SK-N-MC (cell line): Measurements from ENCODE around the gene QPCT.

Experiments used
- EZH2 ChIP-seq: fragments of 200-600 bp; sonication (generic); IDR thresholded peaks from one replicate; pipeline ENCODE4 v1.6.1; 2017; ENCODE audit warnings: antibody characterized with exemption
- FOXP2 ChIP-seq: optimal IDR thresholded peaks from 2 replicates; pipeline ENCODE3; 2011; ENCODE audit warnings: mild to moderate bottlenecking, moderate library complexity; ENCODE audit not compliant: insufficient read depth; ENCODE audit errors: extremely low read length, control extremely low read depth
- POLR2AphosphoS5 ChIP-seq: IDR thresholded peaks from 2 replicates; pipeline ENCODE4 v1.6.1; 2012; ENCODE audit warnings: mild to moderate bottlenecking, low read depth, low read length, borderline replicate concordance

DNA sequence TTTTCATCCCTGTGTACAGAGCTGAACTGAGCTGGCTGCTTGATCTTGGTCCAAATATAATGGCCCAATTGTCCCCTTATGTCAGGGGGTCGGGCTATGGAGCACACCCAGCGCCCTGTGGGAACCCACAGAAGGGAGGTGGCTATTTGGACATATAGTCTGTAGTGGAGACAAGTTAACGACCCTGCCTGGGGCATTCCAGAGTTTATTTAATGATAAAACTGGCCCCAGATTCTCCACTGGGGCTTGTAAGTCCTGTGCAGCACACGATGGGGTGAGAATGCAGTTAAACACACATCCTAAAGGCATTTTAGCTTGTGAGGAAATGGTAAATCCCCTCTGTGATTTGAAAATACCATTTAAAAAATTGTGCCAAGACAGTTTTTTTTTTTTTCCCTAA, 72.9 kb downstream of the QPCT start:
- TF ChIP-seq EZH2, result no peak
- no peak for TF ChIP-seq POLR2AphosphoS5
- no peak for TF ChIP-seq FOXP2
